GM12891 (cell line): ENCODE data around the gene JUN.

Source experiments
- POLR2A ChIP-seq: IDR thresholded peaks from 2 replicates; pipeline ENCODE4 v1.6.1; 2011; ENCODE audit warnings: low read depth, low read length, control low read depth
- TAF1 ChIP-seq: IDR thresholded peaks from 2 replicates; pipeline ENCODE4 v1.6.1; 2011; ENCODE audit warnings: low read depth, low read length, control low read depth

DNA sequence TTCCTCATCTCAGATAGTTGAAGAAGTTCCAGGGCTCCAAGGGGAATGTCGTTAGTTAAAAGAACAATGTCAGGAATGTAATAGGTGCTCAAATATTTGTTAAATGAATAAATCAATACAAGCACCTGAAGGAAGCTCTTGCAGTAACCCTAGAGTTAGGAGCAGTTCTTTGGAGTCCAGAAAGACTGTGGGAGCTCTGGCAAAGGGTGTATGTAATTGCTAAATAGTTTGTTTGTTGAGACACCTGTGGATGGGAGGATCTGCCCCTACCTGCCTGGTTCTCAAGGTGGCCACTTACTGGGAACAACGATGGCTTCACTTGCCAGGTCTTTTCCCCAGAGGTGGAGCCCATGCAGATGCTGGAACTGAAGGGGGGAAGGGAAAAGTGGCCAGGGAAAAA is 27.5 kb upstream of the JUN start:
- TF ChIP-seq POLR2A: no peak
- no peak for TF ChIP-seq TAF1
